Stimulated activated CD4-positive, alpha-beta T cell treated with anti-CD3 and anti-CD28 coated beads, Interleukin-4, amount 100 ng/mL, for 24 hours (primary cell): ENCODE results near the gene NEK10.

Experiments
- DNase-seq: peaks from one replicate; pipeline ENCODE4 v3.0.0-alpha.2; 2020

Gene NEK10

GRCh38 chr3:27090275-27091041, 278.7 kb downstream of the NEK10 start:
- no peak for DNase-seq

GRCh38 chr3:27089645-27090044, 279.5 kb downstream of the NEK10 start:
- DNase-seq, result no peak

GRCh38 chr3:27089068-27089467, 280.1 kb downstream of the NEK10 start:
- DNase-seq, result no peak

DNA sequence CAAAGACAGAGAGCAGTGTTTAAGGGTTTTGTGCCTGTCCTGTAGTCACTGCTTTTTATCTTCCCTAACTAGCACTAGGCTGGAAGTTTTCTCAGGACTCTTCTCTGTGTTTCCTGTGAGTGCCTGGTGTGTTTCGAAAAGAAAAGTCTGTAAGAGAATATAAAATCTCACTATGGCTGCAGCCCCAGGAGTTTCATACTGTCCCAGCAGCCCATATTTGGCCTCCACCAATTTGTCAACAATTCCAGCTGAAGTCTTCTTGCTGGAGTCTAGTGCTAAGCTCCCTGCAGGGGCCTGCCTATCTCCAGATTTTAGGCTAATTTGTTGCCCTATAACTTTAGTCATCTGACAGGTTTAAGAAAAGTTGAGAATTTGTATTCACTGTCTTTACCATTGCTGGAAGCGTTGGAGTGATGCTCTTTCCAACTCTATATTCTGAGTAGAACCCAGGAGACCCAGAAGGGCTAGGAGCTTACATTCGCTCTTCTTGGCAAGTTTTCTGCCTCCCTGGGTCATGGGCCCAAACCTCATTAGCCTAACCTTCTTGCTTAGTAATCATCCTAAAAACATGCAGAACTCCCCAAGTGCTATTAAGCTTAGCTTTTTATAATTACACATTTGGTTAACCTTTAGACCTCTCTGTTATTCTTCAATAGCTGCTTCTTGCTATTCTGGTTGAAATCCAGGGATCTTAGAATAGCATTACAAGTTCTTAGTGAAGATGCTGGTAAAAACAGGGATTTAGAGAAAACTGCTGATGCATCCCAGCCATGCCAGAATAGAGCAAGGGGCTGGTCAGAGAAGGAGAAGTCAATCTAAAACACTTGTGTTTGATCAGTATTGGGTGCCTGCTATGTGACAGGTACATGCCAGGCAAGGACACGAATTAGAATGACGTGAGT, 283.1 kb downstream of the NEK10 start:
- no peak for DNase-seq

- no peak for DNase-seq
Observed at GRCh38 chr3:27081992-27082607, 287.1 kb downstream of the NEK10 start.

GRCh38 chr3:27081566-27081965, 287.6 kb downstream of the NEK10 start:
- DNase-seq, result no peak

GRCh38 chr3:27080258-27080525, 289.0 kb downstream of the NEK10 start:
- DNase-seq, result no peak

DNA sequence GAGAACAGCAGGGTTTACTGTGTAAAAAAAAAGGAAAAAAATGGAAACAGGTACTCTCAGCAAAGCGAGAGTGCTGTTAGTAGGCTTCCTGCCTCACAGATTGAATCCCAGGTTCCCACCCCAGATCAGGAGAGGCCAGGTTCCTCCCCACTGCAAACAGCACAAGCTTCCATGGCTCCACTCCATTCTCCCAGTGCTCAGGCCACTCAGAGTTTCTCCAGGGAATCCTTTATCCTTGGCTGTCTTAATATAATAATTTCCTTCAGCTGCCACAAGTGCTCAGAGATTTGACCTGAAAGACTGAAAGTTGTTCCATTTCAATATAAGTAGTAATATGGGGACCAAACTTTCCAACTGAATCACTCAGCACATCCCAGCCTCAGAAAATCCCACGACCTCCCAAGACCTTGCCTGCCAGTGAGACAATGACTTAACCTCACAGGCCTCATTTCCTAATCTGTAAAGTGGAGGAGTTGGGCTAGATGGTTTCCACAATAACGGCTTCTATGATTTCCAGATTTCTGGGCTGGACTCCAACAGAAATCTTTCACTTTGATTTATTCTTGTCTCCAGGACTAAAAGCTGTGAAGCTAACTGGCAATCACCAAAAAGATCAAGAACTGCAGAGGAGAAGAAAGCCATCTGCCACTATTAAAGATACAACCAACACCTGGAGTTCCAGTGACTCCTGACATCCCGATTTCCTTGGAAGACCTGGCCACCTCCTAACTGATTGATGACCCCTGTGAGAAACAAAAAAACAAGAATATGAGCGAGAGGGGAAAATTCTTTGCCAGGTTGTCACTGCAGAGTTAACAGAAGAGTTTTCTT, 289.5 kb downstream of the NEK10 start:
- no peak for DNase-seq

GRCh38 chr3:27078246-27078913, 290.8 kb downstream of the NEK10 start:
- DNase-seq, result no peak

GRCh38 chr3:27076815-27077630, 292.2 kb downstream of the NEK10 start:
- no peak for DNase-seq

GRCh38 chr3:27074914-27075313, 294.3 kb downstream of the NEK10 start:
- DNase-seq, result no peak

DNA sequence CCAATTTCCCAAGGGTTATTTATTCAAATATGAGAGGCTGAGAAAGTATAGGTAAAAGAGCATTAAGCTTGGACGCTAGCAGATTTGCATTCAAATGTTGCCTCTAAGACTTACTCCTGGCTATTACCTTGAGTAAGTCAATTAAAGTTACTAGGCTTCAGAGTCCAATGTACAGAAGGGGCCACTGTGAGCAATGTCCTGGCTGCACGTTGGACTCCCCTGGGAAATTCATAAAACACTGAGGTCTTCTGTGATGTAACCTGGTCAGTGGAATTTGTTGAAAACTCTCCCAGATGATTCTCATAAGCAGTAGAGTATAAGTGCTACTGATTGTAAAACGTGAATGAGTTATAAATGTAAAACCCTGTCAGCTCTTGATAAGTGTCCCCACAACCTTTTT, 295.3 kb downstream of the NEK10 start:
- DNase-seq, result no peak

- no peak for DNase-seq
Observed at GRCh38 chr3:27072810-27073651, 296.2 kb downstream of the NEK10 start.

DNA sequence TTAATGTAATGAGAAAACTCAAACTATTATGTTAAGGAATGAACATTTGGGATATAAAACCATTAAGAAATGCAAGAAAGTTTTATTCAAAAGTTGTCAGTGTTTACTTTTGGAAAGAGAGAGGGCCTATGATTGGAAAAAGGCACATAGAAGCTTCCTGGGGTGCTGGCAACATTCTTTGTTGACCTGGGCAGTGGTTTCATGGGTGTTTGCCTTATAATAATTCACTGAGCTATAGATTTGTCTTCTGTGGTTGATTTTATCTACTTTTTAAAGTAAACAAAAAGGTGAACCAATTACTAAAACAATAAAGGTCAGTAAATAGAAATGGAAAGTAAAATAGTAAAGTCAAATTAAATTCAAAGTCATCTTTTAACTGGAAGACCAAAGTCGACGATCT, 308.8 kb downstream of the NEK10 start:
- no peak for DNase-seq
